B cell (primary cell): ENCODE data around the gene HOXD4.

ENCODE experiments used
- EZH2 ChIP-seq: IDR thresholded peaks from 2 replicates; pipeline ENCODE4 v1.6.1; 2012; ENCODE audit warnings: borderline replicate concordance, low read depth, mild to moderate bottlenecking, moderate library complexity, low read length; ENCODE audit not compliant: insufficient read depth, poor library complexity, severe bottlenecking
- TF ChIP-seq, protein P1 (sequence below): fragments of 200-600 bp; IDR thresholded peaks from one replicate; pipeline ENCODE4 v1.8.0; 2022; ENCODE audit warnings: antibody characterized with exemption, mild to moderate bottlenecking

- TF ChIP-seq, protein P1, sequence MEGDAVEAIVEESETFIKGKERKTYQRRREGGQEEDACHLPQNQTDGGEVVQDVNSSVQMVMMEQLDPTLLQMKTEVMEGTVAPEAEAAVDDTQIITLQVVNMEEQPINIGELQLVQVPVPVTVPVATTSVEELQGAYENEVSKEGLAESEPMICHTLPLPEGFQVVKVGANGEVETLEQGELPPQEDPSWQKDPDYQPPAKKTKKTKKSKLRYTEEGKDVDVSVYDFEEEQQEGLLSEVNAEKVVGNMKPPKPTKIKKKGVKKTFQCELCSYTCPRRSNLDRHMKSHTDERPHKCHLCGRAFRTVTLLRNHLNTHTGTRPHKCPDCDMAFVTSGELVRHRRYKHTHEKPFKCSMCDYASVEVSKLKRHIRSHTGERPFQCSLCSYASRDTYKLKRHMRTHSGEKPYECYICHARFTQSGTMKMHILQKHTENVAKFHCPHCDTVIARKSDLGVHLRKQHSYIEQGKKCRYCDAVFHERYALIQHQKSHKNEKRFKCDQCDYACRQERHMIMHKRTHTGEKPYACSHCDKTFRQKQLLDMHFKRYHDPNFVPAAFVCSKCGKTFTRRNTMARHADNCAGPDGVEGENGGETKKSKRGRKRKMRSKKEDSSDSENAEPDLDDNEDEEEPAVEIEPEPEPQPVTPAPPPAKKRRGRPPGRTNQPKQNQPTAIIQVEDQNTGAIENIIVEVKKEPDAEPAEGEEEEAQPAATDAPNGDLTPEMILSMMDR, result no peak
- TF ChIP-seq EZH2, result peak; percentile 35
Observed at GRCh38 chr2:176136374-176137251, 14.7 kb upstream of the HOXD4 start.
